Astrocyte (in vitro differentiated cells and primary cell): ENCODE measurements around the gene PGM2.

Experiments
- CTCF ChIP-seq: IDR thresholded peaks from 2 replicates; pipeline ENCODE4 v1.5.1; 2011; ENCODE audit warnings: low read depth, mild to moderate bottlenecking, inconsistent platforms, low read length, moderate library complexity; ENCODE audit not compliant: insufficient read depth
- EZH2 ChIP-seq: IDR thresholded peaks from 2 replicates; pipeline ENCODE4 v1.6.1; 2012; ENCODE audit warnings: mild to moderate bottlenecking, low read length, inconsistent platforms; ENCODE audit not compliant: insufficient read depth

GRCh38 chr4:37895271-37895670 is 68.8 kb downstream of the PGM2 start:
- no peak for TF ChIP-seq CTCF
- TF ChIP-seq EZH2: no peak
